ENCODE data around the gene UMOD.

DNA sequence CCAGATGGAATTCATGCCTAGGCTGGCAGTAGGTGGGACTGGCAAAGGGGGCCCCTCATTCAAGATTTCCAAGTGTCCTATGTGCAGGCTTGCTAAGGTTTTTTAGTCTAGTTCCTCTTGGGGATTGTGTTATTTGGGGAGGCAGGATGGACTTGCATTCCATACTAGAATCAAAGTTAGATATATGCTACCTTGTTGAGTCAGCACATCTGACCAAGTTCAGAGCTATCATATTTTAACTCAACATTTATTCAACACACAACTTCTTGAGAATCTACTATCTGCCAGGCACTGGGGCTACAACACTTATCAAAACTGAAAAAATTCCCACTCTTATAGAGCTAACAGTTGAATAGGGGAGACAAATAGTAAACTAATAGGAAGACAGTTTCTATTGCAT is 31.9 kb downstream of the UMOD start:
- no peak for TF ChIP-seq CTCF (IDR thresholded peaks at IDR 0.05; ENCODE audit: insufficient read depth, low read length)
- TF ChIP-seq POLR2AphosphoS5 (IDR thresholded peaks at IDR 0.05; ENCODE audit: low read depth) = no peak
- no peak for TF ChIP-seq GABPA (IDR thresholded peaks at IDR 0.05; ENCODE audit: low read depth)

Data from HL-60 (cell line).